HG03558 (cell line): Measurements from ENCODE around the gene NGEF.

ENCODE experiments used
- ATAC-seq: cut with Tn5 transposase; IDR thresholded peaks from one replicate; pipeline ENCODE4 v1.9.1; 2021; ENCODE audit warnings: moderate number of reproducible peaks; ENCODE audit not compliant: unreplicated experiment; ENCODE audit errors: extremely low read depth

Gene NGEF

GRCh38 chr2:232876161-232876977 lies 136.7 kb downstream of the NGEF start:
- no peak for ATAC-seq

GRCh38 chr2:232875256-232876121 lies 137.6 kb downstream of the NGEF start:
- no peak for ATAC-seq

GRCh38 chr2:232874677-232875223 lies 138.3 kb downstream of the NGEF start:
- no peak for ATAC-seq

- ATAC-seq: no peak
These were observed 139.0 kb downstream of the NGEF start for GRCh38 chr2:232873909-232874641.

GRCh38 chr2:232873292-232873908 lies 139.7 kb downstream of the NGEF start:
- no peak for ATAC-seq

- ATAC-seq: no peak
These were observed 140.2 kb downstream of the NGEF start for GRCh38 chr2:232872826-232873225.

GRCh38 chr2:232871835-232872736 lies 141.0 kb downstream of the NGEF start:
- ATAC-seq: no peak

- ATAC-seq: no peak
These were observed 141.6 kb downstream of the NGEF start for GRCh38 chr2:232871418-232871834.

- no peak for ATAC-seq
These were observed 142.2 kb downstream of the NGEF start for GRCh38 chr2:232870766-232871371.

GRCh38 chr2:232870018-232870765 lies 142.9 kb downstream of the NGEF start, which contains the start of gene SNORC:
Gene SNORC, plus strand, starts transcription at chr2:232870264. Its CDS starts 78 bp downstream, at chr2:232870342.
- no peak for ATAC-seq

- ATAC-seq: no peak
These were observed 143.7 kb downstream of the NGEF start for GRCh38 chr2:232869138-232870017.

- no peak for ATAC-seq
These were observed 147.0 kb downstream of the NGEF start for GRCh38 chr2:232866104-232866503.

GRCh38 chr2:232865165-232865564 lies 147.9 kb downstream of the NGEF start:
- no peak for ATAC-seq

GRCh38 chr2:232863996-232864395 lies 149.1 kb downstream of the NGEF start:
- ATAC-seq: no peak

GRCh38 chr2:232861353-232861752 lies 151.7 kb downstream of the NGEF start:
- ATAC-seq: no peak

GRCh38 chr2:232860593-232861241 lies 152.3 kb downstream of the NGEF start:
- ATAC-seq: no peak
